ENCODE measurements around the gene APOH. TPM values are rescaled to one million over a fixed set of nuclear protein-coding genes. Genes with fewer than 3 reads are reported as not detected.

APOH gene
- total RNA-seq, 1 experiment from 2014 or later = not detected

GRCh38 chr17:66222798-66223350 lies 6.3 kb downstream of the APOH start:
- H3K36me3 ChIP-seq (replicated peaks; ENCODE audit: control insufficient read depth, insufficient read depth, low read length) = no peaks in the 10 kb centered on the region
- DNase-seq = no peak
- H3K4me3 ChIP-seq (ENCODE audit: insufficient read depth, low read depth, low read length) = no peak overlapping the region
- no peaks in the 10 kb centered on the region for H3K27me3 ChIP-seq (ENCODE audit: control insufficient read depth, insufficient read depth, low read length)

DNA sequence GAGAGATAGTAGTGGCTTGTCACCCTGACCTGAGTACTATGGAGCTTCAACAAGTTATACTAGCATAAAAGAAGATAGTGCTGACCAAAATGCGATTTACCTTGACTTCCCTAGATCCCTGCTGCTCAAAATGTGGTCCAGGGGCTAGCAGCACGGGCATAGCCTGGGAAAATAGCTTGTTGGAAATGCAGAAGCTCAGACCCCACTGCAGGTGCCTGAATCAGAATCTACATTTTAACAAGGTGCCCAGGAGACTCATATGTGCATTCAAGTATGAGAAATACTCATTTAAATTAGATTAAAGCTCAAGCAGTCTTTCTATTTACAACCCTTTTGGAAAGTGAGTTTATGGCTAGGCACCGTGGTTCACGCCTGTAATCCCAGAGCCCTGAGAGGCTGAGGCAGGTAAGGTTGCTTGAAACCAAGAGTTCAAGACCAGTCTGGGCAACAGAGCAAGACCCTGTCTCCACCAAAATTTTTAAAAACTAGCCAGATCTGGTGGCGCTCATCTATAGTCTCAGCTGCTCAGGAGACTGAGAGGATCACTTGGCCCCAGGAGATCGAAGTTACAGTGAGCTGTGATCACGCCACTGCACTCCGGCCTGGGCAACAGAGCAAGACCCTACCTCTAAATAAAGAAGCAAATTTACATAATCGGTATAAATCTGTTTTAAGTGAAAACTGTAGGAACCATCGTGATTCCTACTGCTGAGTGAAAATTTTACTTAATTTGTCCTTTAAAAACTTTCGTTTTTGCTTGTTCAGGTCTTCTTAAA lies 7.3 kb downstream of the APOH start:
- no peaks in the 10 kb centered on the region for H3K36me3 ChIP-seq (replicated peaks; ENCODE audit: control insufficient read depth, insufficient read depth, low read length)
- no peak for DNase-seq
- no peaks in the 10 kb centered on the region for H3K27me3 ChIP-seq (ENCODE audit: control insufficient read depth, insufficient read depth, low read length)
- no peak overlapping the region for H3K4me3 ChIP-seq (ENCODE audit: insufficient read depth, low read depth, low read length)

DNA sequence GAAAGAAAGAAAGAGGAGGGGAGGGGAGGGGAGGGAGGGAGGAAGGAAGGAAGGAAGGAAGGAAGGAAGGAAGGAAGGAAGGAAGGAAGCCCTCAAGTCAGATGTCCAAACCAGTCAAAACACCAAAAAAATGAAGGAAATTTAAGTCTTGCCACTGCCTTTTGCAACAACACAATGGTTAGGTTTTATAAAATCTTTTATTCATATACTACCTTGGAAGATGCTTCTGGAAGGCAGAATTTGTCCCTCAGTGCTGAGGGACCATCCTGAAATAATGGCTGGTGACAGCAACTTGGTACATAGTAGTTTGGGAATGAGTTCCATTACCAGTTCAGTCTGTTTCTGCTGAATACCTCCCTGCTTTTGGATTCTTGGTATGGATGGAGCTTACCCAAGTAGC lies 7.9 kb downstream of the APOH start:
- no peak for DNase-seq
- no peaks in the 10 kb centered on the region for H3K36me3 ChIP-seq (replicated peaks; ENCODE audit: control insufficient read depth, insufficient read depth, low read length)
- no peaks in the 10 kb centered on the region for H3K27me3 ChIP-seq (ENCODE audit: control insufficient read depth, insufficient read depth, low read length)
- no peak overlapping the region for H3K4me3 ChIP-seq (ENCODE audit: insufficient read depth, low read depth, low read length)

DNA sequence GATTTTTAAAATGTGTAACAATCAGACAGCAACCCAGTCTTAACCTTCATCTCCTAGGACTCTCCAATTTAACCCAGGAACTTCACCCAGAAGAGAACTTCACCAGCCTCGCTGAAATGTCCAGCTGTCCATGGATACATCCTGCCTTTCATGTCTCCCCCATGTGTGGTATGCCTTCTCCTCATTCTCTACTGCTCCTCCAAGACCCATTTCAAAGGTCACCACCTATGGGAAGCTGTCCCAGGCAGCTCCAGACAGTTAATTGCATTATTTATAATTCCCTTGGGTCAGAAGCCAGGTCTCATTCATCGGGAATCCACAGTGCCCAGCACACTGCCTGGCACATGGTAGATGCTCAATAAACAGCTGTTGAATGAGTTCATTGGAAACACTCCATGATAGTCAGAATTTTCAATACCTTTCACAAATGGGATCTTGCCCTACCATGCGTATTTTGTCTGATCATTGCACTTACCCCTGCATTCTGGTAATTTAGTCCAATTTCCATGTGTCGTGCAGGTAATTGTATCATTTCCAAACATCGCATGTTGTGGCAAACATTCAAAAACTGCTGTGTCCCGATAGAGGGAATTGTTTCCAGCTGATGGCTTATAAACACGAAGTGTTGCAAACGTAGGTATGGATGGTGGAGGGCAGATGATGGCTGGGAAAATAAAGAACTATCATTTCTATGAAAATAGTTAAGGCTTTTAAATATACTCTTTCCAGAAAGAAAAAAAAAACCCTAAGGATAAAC lies 9.0 kb downstream of the APOH start:
- no peak for DNase-seq
- Histone ChIP-seq H3K27me3 (ENCODE audit: control insufficient read depth, insufficient read depth, low read length) (no peaks in the 10 kb centered on the region), H3K4me3 (ENCODE audit: insufficient read depth, low read depth, low read length) (no peak overlapping the region)

GRCh38 chr17:66215529-66215911 lies 13.7 kb downstream of the APOH start:
- Histone ChIP-seq H3K27me3 (ENCODE audit: control insufficient read depth, insufficient read depth, low read length) (no peaks in the 10 kb centered on the region), H3K4me3 (ENCODE audit: insufficient read depth, low read depth, low read length) (no peak overlapping the region), H3K36me3 (replicated peaks; ENCODE audit: control insufficient read depth, insufficient read depth, low read length) (no peaks in the 10 kb centered on the region)
- no peak for DNase-seq

More for the DNA sequence above, 9.0 kb downstream of the APOH start:
- no peaks in the 10 kb centered on the region for H3K36me3 ChIP-seq (replicated peaks; ENCODE audit: control insufficient read depth, insufficient read depth, low read length)

GRCh38 chr17:66214884-66215528 lies 14.2 kb downstream of the APOH start:
- no peak for DNase-seq
- no peaks in the 10 kb centered on the region for H3K27me3 ChIP-seq (ENCODE audit: control insufficient read depth, insufficient read depth, low read length)
- no peak overlapping the region for H3K4me3 ChIP-seq (ENCODE audit: insufficient read depth, low read depth, low read length)
- no peaks in the 10 kb centered on the region for H3K36me3 ChIP-seq (replicated peaks; ENCODE audit: control insufficient read depth, insufficient read depth, low read length)

GRCh38 chr17:66211047-66211810 lies 18.0 kb downstream of the APOH start:
- no peaks in the 10 kb centered on the region for H3K27me3 ChIP-seq (ENCODE audit: control insufficient read depth, insufficient read depth, low read length)
- H3K36me3 ChIP-seq (replicated peaks; ENCODE audit: control insufficient read depth, insufficient read depth, low read length) = no peaks in the 10 kb centered on the region
- DNase-seq = no peak
- no peak overlapping the region for H3K4me3 ChIP-seq (ENCODE audit: insufficient read depth, low read depth, low read length)

GRCh38 chr17:66210208-66210574 lies 19.0 kb downstream of the APOH start:
- no peak for DNase-seq
- Histone ChIP-seq H3K36me3 (replicated peaks; ENCODE audit: control insufficient read depth, insufficient read depth, low read length) (no peaks in the 10 kb centered on the region), H3K4me3 (ENCODE audit: insufficient read depth, low read depth, low read length) (no peak overlapping the region), H3K27me3 (ENCODE audit: control insufficient read depth, insufficient read depth, low read length) (no peaks in the 10 kb centered on the region)

GRCh38 chr17:66207936-66208335 lies 21.3 kb downstream of the APOH start:
- no peak for DNase-seq
- Histone ChIP-seq H3K36me3 (replicated peaks; ENCODE audit: control insufficient read depth, insufficient read depth, low read length) (no peaks in the 10 kb centered on the region), H3K4me3 (ENCODE audit: insufficient read depth, low read depth, low read length) (no peak overlapping the region), H3K27me3 (ENCODE audit: control insufficient read depth, insufficient read depth, low read length) (no peaks in the 10 kb centered on the region)

DNA sequence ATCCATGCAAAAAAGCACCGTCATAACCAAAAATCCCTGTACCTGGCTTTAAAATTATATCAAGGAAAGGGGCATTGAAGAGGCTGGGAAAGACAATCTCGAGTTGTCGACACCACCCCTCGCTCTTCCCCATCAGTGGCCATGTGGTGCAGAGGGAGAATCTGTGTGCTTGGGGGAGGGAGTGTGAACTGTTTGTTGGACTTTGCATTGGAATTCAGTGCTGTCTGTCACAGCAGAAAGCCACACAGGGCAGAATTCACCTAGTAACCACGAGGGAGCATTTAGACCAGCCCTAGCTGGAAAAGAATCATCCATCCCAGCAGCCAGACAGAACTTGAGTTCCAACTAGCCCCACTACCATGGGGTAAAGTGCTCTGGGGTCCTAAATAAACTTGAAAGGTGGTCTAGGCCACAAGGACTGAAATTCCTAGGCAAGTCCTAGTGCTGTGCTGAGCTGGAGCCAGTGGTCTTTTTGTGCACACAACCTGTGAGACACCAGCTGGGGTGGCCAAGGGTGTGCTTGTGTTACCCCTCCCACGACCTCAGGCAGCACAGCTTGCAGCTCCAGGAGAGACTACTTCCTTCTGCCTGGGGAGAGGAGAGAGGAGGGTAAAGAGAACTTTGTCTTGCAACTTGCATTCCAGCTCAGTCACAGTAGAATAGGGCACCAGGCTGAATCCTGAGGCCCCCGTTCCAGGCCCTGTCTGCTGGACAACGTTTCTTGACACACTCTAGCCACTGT lies 25.8 kb downstream of the APOH start:
- H3K4me3 ChIP-seq (ENCODE audit: insufficient read depth, low read depth, low read length) = no peak overlapping the region
- H3K36me3 ChIP-seq (replicated peaks; ENCODE audit: control insufficient read depth, insufficient read depth, low read length) = no peaks in the 10 kb centered on the region
- DNase-seq = no peak
- no peaks in the 10 kb centered on the region for H3K27me3 ChIP-seq (ENCODE audit: control insufficient read depth, insufficient read depth, low read length)

DNA sequence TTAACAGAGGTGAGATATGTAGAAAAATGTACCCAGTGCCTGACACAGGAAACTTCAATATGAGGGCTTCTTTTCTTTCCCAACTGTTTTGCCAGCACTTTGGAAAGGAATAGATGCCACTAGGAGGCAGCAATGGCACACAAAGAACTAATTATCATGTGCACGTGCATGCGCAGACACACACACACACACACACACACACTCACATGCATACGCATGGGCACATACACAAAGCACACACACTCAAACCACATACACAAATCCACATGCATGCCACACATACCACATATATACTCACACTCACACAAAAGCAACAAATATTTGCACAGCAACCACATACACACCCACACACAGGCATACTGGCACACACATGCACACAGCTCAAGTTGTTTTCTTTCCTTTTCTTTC lies 28.5 kb downstream of the APOH start:
- H3K27me3 ChIP-seq (ENCODE audit: control insufficient read depth, insufficient read depth, low read length) = no peaks in the 10 kb centered on the region
- H3K4me3 ChIP-seq (ENCODE audit: insufficient read depth, low read depth, low read length) = no peak overlapping the region
- DNase-seq = peak; percentile 63
- H3K36me3 ChIP-seq (replicated peaks; ENCODE audit: control insufficient read depth, insufficient read depth, low read length) = no peaks in the 10 kb centered on the region

DNA sequence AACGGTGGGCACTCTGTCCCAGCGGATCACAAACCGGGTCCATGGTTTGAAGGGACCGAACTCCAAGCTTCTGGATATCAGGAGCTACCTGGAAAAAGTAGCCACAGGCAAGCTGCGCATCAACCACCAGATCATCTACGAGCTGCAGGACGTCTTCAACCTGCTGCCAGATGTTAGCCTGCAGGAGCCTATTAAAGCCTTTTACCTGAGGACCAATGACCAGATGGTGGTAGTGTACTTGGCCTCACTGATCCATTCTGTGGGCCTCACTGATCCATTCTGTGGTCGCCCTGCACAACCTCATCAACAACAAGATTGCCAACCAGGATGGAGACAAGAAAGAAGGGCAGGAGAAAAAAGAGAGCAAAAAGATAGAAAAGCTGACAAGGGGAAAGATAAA lies 31.0 kb downstream of the APOH start:
- Histone ChIP-seq H3K36me3 (replicated peaks; ENCODE audit: control insufficient read depth, insufficient read depth, low read length) (no peaks in the 10 kb centered on the region), H3K4me3 (ENCODE audit: insufficient read depth, low read depth, low read length) (no peak overlapping the region), H3K27me3 (ENCODE audit: control insufficient read depth, insufficient read depth, low read length) (no peaks in the 10 kb centered on the region)
- DNase-seq = no peak

DNA sequence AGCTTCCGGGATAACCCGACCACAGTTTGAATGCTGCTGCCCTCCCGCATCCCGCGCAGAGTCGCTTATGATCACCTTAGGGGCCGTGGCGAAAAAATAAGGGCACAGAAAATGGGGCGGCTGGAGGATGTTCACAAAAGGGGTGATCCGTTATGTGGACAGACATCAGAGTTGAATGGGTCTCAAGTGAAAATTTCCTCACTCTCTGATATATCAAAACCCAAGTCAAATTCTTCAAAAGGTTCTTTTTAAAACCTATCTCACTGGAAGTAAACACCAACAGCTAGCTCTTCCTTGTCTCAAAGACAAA lies 36.9 kb downstream of the APOH start:
- no peak for DNase-seq
- peak overlapping the region; percentile 71 for H3K4me3 ChIP-seq (ENCODE audit: insufficient read depth, low read depth, low read length)
- H3K27me3 ChIP-seq (ENCODE audit: control insufficient read depth, insufficient read depth, low read length) = no peaks in the 10 kb centered on the region
- no peaks in the 10 kb centered on the region for H3K36me3 ChIP-seq (replicated peaks; ENCODE audit: control insufficient read depth, insufficient read depth, low read length)
